HG03342 (cell line): ENCODE results near the gene CAMTA1.

Experiments used
- ATAC-seq: cut with Tn5 transposase; IDR thresholded peaks from one replicate; pipeline ENCODE4 v1.9.1; 2021; ENCODE audit warnings: mild to moderate bottlenecking, moderate library complexity; ENCODE audit not compliant: unreplicated experiment

CAMTA1 gene

DNA sequence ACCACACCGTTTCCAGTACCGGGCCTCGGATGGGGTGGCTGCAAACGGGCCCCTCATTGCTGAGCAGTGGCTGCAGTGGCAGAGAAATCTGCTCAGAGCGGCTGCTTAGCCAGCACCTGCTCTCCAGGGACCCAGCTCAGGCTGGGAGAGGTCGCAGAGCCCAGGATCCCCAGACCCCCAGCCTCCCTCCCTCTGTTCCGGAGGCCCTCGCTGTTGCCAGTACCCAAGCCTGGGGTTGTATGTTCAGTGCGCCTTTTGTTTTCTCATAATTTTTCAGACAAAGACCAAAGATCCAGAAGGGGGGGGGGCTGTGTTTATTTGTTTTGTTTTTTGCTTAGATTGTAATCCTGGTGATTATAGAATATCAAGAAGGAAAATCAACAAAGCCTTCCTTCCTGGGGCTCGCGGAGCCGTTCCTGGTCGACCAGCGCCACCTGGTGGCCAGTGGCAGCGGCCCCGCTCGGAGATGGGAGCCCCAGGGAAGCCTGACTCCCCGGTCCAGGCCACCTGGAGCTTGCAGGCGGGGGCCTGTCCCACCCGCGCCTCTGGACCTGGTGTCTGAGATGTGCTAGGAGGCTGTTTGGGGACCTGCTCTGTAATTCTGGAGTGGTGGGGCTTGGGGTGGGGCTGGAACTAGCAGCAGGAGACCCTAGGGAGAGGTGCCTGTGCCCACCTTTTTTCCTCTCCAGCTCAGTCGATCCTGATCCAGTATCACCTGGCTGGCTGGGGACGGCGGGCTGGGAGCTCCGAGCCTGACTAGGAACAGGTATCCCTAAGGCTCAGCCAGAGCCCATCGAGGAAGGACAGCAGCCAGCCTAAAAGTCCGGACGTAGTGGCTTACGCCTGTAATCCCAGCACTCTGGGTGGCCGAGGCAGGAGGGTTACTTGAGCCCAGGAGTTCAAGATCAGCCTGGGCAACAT is 862.0 kb downstream of the CAMTA1 start:
- ATAC-seq = no peak

DNA sequence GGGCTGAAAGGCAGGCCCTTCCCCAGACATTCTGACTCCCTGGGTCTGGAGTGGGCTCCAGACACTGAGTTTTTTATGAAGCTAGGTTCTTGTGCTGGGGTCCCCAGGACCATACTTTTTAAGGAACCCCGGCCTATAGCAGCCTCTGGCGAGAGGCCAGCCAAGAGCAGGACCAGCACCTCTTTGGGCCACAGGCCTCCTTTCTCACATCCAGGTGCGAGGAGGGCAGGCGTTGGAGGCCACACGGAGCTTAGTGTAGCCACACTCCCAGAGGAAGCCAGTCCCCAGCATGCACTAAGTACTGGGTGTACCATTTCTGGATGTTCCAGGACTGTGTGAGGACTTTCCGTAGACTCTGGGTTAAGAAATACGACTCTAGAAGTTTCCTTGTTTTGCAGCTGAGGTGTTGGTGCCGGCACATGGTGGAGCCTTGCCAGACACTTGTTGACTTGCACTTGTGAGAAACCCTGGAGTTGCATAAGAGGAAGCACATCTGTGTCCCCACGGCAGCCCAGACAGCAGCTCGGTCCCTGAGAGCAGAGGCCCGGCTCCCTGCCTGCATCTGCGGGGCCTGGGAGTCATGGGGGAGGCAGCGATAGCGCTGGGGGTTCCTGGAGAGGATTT is 863.6 kb downstream of the CAMTA1 start:
- ATAC-seq = no peak

DNA sequence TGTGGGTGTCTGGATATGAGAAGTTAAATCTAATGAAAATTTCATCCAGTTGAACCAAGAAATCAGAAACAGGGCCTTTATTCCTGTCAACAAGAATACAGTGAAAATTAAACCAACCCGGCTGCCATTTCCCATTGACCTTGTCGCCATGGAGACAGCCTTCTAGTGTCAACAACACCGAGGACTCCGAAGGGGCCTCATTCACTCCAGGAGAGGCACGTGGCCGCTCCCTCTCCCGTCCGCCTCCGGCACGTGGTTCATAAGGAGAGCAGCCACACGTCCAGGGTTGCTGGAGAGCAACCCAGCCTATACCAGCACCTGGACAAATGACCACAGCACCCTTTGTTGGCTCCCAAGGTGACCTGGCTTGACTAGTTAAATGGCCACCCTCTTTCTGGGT is 865.5 kb downstream of the CAMTA1 start:
- no peak for ATAC-seq

DNA sequence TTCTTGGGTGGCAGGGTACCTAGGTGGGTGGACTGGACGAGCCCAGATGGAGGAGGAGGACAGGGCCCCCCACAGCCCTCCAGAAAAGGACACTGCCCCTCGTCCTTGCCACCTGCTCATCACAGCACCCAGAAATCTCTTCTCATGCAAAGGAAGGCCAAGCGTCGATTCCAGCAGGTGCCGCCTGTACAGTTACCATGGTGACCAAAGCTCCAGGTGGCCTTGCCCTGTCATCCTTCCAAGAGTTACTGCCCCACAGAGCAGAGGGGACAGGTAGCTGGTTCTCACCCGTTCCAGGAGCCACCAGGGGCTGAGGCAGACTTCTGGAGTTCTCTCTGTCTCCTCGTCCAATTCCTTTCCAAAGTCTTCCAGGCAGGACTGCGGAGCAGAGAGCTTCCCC is 865.9 kb downstream of the CAMTA1 start:
- no peak for ATAC-seq

DNA sequence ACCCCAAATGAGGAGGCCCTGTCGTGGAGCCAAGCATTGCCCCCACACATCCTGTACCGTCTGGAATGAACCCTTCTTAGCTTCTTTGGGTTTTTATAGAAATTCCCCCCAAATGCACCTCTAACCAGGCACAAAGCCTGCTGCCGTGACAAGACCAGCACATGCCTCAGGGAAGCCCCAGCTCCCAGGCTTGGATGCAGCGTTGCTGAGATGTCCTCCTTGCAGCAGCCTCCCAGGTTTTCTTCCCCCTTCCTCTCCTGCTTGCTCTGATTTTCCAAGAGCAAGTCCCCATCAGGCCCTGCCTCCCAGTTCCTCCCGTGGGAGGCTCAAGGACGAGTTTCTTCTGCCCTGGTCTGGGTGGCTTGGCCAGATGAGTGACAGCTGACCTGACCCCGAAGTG is 866.8 kb downstream of the CAMTA1 start:
- no peak for ATAC-seq

DNA sequence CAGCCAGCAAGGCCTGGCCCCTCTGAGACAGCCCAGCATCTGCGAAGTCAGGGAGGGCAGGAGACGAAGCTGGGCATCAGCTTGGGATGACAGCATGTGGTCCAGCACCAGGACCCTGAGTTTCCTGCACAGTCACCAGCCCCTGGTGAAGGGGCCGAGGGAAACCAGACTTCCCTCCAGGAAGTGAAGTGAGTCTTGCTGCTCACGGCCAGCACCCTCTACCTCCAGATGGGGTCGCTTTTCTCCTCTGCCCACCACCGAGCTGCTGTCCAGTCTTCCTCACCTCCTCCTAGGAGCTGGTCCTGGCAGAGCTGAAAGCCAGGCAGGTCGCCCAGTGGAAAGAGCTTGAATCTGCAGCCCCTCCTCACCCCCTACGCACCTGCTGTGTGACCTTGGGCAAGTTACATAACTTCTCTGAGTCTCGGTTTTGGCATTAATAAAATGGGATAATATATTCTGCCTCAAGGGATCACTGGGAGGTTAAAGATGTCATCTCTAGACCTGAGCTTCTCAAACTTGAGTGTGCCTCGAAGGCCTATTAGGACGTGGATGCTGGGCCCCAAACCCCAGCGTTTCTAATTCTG is 867.4 kb downstream of the CAMTA1 start:
- ATAC-seq = no peak

DNA sequence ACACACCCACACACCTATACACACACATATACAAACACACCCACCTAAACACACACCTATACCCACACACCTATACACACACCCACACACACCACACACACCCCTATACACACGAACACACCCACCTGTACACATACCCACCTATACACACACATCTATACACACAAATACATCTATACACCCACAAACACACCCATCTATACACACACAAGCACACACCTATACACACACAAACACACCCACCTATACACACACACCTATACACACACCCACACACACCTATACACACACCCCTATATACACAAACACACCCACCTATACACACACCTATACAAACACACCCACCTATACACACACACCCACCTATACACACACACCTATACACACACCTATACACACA is 869.5 kb downstream of the CAMTA1 start:
- no peak for ATAC-seq

DNA sequence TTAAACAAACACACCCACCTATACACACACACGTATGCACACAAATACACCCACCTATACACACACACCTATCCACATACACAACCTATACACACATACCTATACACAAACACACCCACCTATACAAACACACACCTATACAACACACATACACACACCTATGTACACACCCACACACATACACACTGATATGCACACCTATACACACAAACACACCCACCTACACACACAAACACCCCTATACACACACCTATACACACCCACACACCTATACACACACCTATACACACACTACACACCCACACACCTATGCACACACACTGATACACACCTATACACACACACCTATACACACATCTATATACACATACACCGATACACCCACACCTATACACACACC is 870.1 kb downstream of the CAMTA1 start:
- no peak for ATAC-seq

DNA sequence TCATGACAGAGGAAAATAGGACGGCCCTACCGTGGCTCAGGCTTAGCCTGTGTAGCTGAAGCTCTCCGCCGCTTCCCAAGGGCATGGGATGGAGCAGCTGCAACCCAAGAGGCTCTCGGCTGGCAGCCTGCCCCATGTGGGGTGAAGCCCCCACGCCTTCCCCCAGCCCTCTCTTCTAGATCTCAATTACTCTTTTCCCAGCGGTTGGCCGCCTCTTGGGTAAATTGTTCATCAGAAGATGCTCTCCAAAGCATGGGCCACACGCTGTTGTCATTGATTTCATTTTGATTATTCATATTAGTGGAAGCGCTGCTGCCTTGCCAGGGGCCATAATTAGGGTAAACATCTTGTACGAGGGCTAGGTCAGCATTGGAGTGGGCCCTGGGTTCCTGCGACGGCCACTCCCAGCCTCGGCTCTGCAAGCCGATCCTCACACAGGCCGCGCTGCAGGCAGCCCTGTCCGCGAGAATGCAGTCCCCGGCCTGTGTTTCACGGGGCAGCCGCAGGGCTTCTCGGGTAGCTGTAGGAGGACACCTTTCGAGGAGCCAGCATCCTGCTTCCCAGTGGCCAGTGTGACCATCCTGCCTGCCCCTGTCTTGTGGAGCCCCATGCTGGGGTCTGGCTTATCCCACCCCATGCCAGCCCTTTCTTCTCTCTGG is 871.4 kb downstream of the CAMTA1 start:
- ATAC-seq = no peak

DNA sequence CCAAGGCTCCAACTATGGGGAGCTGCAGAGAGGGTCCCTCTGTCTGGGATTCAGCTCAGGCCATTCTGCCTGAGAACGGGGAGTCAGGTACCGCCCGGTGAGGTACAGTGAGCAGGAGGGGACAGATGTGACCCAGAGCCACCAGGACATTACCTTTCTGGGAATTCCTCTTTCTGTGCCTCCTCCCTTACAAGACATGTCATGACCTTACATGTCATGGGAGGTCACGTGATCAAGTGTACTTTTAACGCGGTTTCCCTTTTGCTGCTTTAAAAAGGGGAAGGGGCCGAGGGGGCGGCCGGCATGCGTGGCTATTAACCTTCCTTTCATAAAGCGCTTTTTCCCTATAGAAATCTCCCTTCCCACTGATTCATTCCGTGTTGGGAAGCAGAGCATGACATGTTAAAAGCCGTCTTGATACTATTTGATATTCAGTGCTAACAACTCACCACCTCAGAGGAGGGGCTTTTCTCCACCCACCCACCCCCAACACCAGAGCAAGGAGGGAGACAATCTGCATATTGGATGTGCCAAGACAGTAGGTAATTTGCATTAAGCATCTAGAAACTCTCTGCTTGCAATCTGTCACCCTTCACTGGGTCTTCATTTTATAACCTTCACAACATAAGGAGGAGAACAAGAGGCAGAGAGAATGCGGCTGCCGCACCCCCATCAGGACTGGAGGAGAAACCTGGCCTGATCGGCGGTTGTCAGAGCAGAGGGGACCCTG is 872.2 kb downstream of the CAMTA1 start:
- no peak for ATAC-seq

DNA sequence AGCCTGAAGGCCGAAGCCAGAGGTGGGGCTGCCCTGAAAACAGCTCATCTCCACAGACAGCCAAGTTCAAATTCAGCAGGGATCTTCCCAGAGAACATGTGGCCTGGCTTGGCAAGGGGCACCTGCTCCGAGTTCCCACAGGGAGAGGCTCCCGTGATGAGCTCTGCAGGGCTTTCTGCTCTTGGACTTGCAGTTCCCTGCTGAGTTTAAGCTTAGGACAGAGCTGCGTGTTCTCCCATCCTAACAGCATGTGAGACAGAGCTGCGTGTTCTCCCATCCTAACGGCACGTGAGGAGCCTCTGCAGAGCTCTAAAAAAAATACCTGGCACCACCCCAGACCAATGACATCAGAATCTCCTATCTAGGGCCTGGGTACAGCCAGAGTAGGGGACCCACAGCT is 872.8 kb downstream of the CAMTA1 start:
- ATAC-seq = no peak

DNA sequence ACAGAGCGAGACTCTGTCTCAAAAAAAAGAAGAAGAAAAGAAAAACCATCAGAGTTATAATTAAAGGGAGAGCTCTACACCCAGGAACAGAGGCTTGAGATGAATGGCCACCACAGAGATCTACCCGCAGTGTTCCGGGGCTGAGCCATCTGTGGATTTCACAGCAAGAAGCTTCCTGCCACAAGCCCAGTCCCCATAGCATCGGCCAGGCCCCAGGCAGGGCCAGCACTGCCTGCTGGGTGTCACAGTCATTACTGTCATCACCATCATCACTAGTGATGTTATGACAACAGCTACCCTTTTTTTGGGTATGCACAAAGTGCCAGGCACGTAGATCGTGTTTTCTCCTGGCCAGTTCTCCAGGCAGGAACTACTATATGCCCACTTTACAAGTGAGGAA is 874.3 kb downstream of the CAMTA1 start:
- no peak for ATAC-seq

DNA sequence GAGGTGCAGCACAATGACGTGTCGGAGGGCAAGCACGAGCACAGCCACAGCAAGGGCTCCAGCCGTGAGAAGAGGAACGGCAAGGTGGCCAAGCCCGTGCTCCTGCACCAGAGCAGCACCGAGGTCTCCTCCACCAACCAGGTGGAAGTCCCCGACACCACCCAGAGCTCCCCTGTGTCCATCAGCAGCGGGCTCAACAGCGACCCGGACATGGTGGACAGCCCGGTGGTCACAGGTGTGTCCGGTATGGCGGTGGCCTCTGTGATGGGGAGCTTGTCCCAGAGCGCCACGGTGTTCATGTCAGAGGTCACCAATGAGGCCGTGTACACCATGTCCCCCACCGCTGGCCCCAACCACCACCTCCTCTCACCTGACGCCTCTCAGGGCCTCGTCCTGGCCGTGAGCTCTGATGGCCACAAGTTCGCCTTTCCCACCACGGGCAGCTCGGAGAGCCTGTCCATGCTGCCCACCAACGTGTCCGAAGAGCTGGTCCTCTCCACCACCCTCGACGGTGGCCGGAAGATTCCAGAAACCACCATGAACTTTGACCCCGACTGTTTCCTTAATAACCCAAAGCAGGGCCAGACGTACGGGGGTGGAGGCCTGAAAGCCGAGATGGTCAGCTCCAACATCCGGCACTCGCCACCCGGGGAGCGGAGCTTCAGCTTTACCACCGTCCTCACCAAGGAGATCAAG is 878.3 kb downstream of the CAMTA1 start:
- ATAC-seq = no peak

DNA sequence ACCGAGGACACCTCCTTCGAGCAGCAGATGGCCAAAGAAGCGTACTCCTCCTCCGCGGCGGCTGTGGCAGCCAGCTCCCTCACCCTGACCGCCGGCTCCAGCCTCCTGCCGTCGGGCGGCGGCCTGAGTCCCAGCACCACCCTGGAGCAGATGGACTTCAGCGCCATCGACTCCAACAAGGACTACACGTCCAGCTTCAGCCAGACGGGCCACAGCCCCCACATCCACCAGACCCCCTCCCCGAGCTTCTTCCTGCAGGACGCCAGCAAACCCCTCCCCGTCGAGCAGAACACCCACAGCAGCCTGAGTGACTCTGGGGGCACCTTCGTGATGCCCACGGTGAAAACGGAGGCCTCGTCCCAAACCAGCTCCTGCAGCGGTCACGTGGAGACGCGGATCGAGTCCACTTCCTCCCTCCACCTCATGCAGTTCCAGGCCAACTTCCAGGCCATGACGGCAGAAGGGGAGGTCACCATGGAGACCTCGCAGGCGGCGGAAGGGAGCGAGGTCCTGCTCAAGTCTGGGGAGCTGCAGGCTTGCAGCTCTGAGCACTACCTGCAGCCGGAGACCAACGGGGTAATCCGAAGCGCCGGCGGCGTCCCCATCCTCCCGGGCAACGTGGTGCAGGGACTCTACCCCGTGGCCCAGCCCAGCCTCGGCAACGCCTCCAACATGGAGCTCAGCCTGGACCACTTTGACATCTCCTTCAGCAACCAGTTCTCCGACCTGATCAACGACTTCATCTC is 879.1 kb downstream of the CAMTA1 start:
- no peak for ATAC-seq

DNA sequence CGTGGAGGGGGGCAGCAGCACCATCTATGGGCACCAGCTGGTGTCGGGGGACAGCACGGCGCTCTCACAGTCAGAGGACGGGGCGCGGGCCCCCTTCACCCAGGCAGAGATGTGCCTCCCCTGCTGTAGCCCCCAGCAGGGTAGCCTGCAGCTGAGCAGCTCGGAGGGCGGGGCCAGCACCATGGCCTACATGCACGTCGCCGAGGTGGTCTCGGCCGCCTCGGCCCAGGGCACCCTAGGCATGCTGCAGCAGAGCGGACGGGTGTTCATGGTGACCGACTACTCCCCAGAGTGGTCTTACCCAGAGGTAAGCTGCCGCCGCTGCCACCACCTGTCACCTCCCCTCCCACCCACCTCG is 879.6 kb downstream of the CAMTA1 start:
- ATAC-seq = no peak

DNA sequence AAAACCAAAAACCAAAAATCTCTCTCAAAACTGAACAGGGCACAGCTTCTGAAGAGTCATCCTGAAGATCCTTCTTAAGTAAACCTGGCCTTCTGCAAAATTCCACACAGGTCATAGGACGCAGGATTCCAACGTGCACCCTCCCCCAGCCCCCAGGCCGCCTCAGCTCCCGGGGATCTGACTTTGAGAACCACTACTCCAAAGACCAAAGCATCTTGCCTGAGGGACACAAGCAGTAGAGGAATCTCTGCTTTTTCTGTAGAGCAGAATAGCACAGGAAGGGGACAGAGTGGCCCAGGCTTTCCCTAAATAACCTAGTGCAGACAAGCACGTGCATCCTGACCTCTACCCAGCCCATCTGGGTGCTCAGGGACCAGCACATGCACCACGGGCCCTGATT is 881.0 kb downstream of the CAMTA1 start:
- ATAC-seq = no peak

DNA sequence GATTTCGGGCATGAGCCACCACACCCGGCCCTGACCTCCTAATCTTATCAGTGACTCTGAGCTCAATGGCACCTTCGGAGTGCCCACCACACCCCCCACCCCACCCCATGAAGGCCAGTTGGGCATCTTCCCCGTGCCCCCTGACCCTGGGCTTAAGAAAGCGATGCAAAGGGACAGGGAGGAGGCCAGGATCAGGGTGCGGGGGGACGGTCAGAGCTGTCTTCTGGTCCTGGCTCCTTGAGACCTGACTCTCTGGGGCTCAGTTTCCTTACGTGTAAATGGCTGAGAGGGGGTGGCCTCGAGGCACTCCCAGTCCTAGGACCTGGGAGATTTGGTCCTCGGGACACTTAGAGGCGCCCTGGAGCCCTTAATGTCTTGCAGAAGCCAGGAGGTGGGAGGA is 881.9 kb downstream of the CAMTA1 start:
- no peak for ATAC-seq

DNA sequence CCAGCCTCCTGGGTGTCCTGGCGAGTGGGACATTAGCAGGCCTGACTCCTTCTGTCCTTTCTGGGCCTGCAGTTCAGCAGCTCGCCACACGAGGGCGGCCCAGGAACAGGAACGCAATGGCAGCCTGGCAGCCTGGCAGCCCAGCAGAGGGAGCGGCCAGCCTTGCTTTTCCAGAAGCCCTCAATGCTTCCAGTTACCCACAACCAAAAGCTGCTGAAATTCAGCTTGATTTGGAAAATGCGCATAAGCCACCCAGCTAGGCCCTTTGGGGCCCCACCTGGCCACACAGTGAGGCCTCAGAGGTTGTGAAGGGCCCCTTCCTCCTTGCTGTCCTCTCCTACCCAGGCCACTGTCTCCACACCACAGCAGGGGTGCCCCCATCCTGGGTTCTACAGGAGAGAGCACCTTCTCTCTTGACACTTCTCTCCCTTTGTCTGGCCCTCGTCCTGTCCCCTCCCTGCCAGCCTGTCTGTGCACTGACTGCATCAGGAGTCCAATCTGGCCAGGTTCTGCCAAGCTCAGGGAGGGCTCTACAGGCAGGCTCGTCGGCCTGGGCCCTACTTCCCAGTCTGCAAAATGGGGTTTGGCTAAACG is 882.5 kb downstream of the CAMTA1 start:
- ATAC-seq = peak; percentile 56

DNA sequence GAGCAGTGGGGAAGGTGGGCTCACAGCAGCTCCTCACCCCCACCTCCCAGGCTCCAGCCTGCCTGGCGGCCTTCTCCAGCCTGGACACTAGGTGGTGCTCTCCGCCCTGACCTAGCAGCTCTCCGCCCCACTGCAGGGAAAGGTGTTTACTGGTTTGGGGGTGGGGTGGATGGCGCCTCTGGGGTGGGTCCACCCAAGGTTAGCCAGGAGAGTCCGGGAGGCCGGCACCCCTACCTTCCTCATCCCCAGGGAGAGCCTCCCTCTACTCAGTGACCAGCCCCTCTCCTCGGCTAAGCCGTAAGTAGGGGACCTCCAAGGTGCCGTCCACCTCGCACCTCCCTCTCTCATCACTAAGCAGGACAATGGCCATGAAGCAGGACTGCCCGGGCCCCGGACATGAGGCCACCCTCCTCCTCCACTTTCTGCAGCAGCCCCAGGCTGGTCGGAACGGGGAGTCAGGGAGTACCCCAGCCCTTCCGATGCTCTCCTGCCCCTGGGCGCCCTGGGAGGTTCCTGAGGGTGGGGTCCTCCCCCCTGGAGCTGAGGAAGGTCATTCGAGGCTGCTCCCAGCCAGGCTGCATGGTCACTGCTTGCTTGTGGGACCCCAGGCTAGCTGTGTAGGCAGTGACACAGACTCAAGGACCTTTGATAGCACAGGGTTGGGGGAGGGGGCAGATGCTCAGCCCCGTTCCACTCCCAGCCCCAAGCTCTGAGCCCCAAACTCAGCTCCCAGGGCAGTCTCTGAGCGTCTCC is 884.5 kb downstream of the CAMTA1 start:
- ATAC-seq = no peak
